Duodenal mucosa (tissue), 2 donors: ENCODE measurements around the gene MPV17L2.
A peak's percentile ranks its signal among the peaks of the same experiment; 100 is the strongest.

ENCODE experiments used
- H3K27ac ChIP-seq: one replicate; pipeline ENCODE4 v1.7.0; 2013; ENCODE audit warnings: low read depth, low read length
- H3K27me3 ChIP-seq, 2 donors: one replicate each; pipeline ENCODE4 v1.7.0; 2013; ENCODE audit warnings: low read length in 2 of 2, control low read depth in 1 of 2; ENCODE audit not compliant: insufficient read depth in 2 of 2, control insufficient read depth in 1 of 2
- H3K36me3 ChIP-seq, 2 donors: one replicate each; pipeline ENCODE4 v1.7.0; 2013; ENCODE audit warnings: low read length in 2 of 2, control low read depth in 1 of 2; ENCODE audit not compliant: insufficient read depth in 2 of 2, control insufficient read depth in 1 of 2
- H3K4me1 ChIP-seq, 2 donors: one replicate each; pipeline ENCODE4 v1.7.0; 2013; ENCODE audit warnings: low read length in 2 of 2, control low read depth in 1 of 2; ENCODE audit not compliant: insufficient read depth in 2 of 2, control insufficient read depth in 1 of 2
- H3K4me3 ChIP-seq, 2 donors: one replicate each; pipeline ENCODE4 v1.7.0; 2013; ENCODE audit warnings: low read length in 2 of 2, low read depth in 1 of 2
- H3K9ac ChIP-seq, 2 donors: one replicate each; pipeline ENCODE4 v1.7.0; 2013; ENCODE audit warnings: low read length in 2 of 2, low read depth in 1 of 2
- H3K9me3 ChIP-seq, 2 donors: one replicate each; pipeline ENCODE4 v1.7.0; 2013; ENCODE audit warnings: low read length in 2 of 2, control low read depth in 1 of 2; ENCODE audit not compliant: control insufficient read depth in 1 of 2

Gene MPV17L2

GRCh38 chr19:18214779-18215433, 21.9 kb downstream of the MPV17L2 start:
- no peak overlapping the region for H3K9ac ChIP-seq
- no peaks in the 10 kb centered on the region for H3K9me3 ChIP-seq
- H3K4me3 ChIP-seq: no peak overlapping the region
- H3K27me3 ChIP-seq: no peaks in the 10 kb centered on the region
- H3K27ac ChIP-seq: no peak overlapping the region
- H3K4me1 ChIP-seq: no peaks in the 10 kb centered on the region
- no peaks in the 10 kb centered on the region for H3K36me3 ChIP-seq

GRCh38 chr19:18216789-18217188, 23.8 kb downstream of the MPV17L2 start:
- H3K9me3 ChIP-seq: no peaks in the 10 kb centered on the region
- no peak overlapping the region for H3K4me3 ChIP-seq
- H3K27ac ChIP-seq: no peak overlapping the region
- H3K9ac ChIP-seq: no peak overlapping the region
- H3K27me3 ChIP-seq: peaks cover 5 to 6% of the 10 kb centered on the region in 2 donors
- H3K36me3 ChIP-seq: no peaks in the 10 kb centered on the region
- no peaks in the 10 kb centered on the region for H3K4me1 ChIP-seq

- Histone ChIP-seq H3K9ac (no peak overlapping the region), H3K4me3 (no peak overlapping the region), H3K27ac (no peak overlapping the region), H3K9me3 (no peaks in the 10 kb centered on the region), H3K27me3 (peaks cover 5 to 6% of the 10 kb centered on the region in 2 donors), H3K36me3 (no peaks in the 10 kb centered on the region), H3K4me1 (no peaks in the 10 kb centered on the region)
Measured at GRCh38 chr19:18218159-18218558, 25.1 kb downstream of the MPV17L2 start.

GRCh38 chr19:18218600-18218999, 25.6 kb downstream of the MPV17L2 start:
- Histone ChIP-seq H3K4me3 (no peak overlapping the region), H3K27me3 (peaks cover 5 to 6% of the 10 kb centered on the region in 2 donors), H3K4me1 (no peaks in the 10 kb centered on the region), H3K9me3 (no peaks in the 10 kb centered on the region), H3K36me3 (no peaks in the 10 kb centered on the region), H3K9ac (no peak overlapping the region), H3K27ac (no peak overlapping the region)

- H3K27ac ChIP-seq: no peak overlapping the region
- H3K9me3 ChIP-seq: no peaks in the 10 kb centered on the region
- no peak overlapping the region for H3K9ac ChIP-seq
- no peaks in the 10 kb centered on the region for H3K36me3 ChIP-seq
- H3K27me3 ChIP-seq: peaks cover 8% of the 10 kb centered on the region in 2 donors
- H3K4me1 ChIP-seq: peaks cover 5 to 11% of the 10 kb centered on the region in 2 donors
- no peak overlapping the region for H3K4me3 ChIP-seq
Measured at GRCh38 chr19:18219911-18220631, 27.1 kb downstream of the MPV17L2 start.

- no peaks in the 10 kb centered on the region for H3K9me3 ChIP-seq
- H3K4me3 ChIP-seq: no peak overlapping the region
- H3K27ac ChIP-seq: no peak overlapping the region
- no peaks in the 10 kb centered on the region for H3K36me3 ChIP-seq
- H3K9ac ChIP-seq: no peak overlapping the region
- peaks cover 15% of the 10 kb centered on the region in 2 donors for H3K27me3 ChIP-seq
- peaks cover 8 to 16% of the 10 kb centered on the region in 2 donors for H3K4me1 ChIP-seq
Measured at GRCh38 chr19:18220632-18221275, 27.7 kb downstream of the MPV17L2 start.

- peaks cover 21 to 22% of the 10 kb centered on the region in 2 donors for H3K27me3 ChIP-seq
- no peak overlapping the region for H3K4me3 ChIP-seq
Measured at GRCh38 chr19:18221815-18222725, 29.1 kb downstream of the MPV17L2 start.

GRCh38 chr19:18223860-18224524, 31.0 kb downstream of the MPV17L2 start:
- Histone ChIP-seq H3K36me3 (no peaks in the 10 kb centered on the region), H3K27me3 (peaks cover 21 to 24% of the 10 kb centered on the region in 2 donors), H3K4me3 (peak overlapping the region; percentile 58 to 78), H3K4me1 (peaks cover 8 to 19% of the 10 kb centered on the region in 2 donors), H3K9ac (peak overlapping the region; percentile 57 to 80), H3K9me3 (no peaks in the 10 kb centered on the region), H3K27ac (no peak overlapping the region)

More at GRCh38 chr19:18221815-18222725, 29.1 kb downstream of the MPV17L2 start:
- no peaks in the 10 kb centered on the region for H3K36me3 ChIP-seq
- H3K9ac ChIP-seq: no peak overlapping the region
- no peaks in the 10 kb centered on the region for H3K9me3 ChIP-seq
- H3K27ac ChIP-seq: no peak overlapping the region
- peaks cover 8 to 19% of the 10 kb centered on the region in 2 donors for H3K4me1 ChIP-seq

- Histone ChIP-seq H3K36me3 (no peaks in the 10 kb centered on the region), H3K9ac (peak overlapping the region; percentile 57 to 80), H3K9me3 (no peaks in the 10 kb centered on the region), H3K27me3 (peaks cover 25% of the 10 kb centered on the region in 2 donors), H3K4me1 (peaks cover 8 to 19% of the 10 kb centered on the region in 2 donors), H3K27ac (no peak overlapping the region), H3K4me3 (peak overlapping the region; percentile 59 to 78)
Measured at GRCh38 chr19:18224525-18225354, 31.7 kb downstream of the MPV17L2 start.
